HEK293 (cell line): ENCODE data around the gene BTBD6.

Experiments used
- CTCF ChIA-PET: fragments of 350-600 bp; formaldehyde crosslinking; extraction: SDS; loops from one replicate; lab custom pipeline; 2021; ENCODE audit warnings: antibody characterized with exemption; lab: Yijun Ruan, JAX
- POLR2A ChIA-PET: fragments of 300-600 bp; formaldehyde crosslinking; extraction: SDS; loops from one replicate; lab custom pipeline; 2020; ENCODE audit warnings: antibody characterized with exemption, inconsistent platforms; lab: Yijun Ruan, JAX
- H3K27ac ChIP-seq: fragments of 200-500 bp; sonication (Bioruptor generic); 2 replicates; pipeline ENCODE4 v1.5.1; 2014; ENCODE audit warnings: low read depth, low read length, control low read depth, inconsistent platforms; ENCODE audit errors: extremely low read depth
- H3K36me3 ChIP-seq, 2 experiments: fragments of 200-500 bp in 1 of 2; sonication (Bioruptor generic) in 1 of 2; 1 replicate in 1 of 2; 2 replicates in 1 of 2; pipeline ENCODE4 v1.5.1; 2014 to 2017; ENCODE audit warnings: inconsistent platforms in 2 of 2, low read length in 2 of 2; ENCODE audit not compliant: control insufficient read depth in 2 of 2, insufficient read depth in 1 of 2
- H3K4me1 ChIP-seq: fragments of 200-500 bp; sonication (Bioruptor generic); 2 replicates; pipeline ENCODE4 v1.5.1; 2014; ENCODE audit warnings: mild to moderate bottlenecking, low read length, inconsistent platforms; ENCODE audit not compliant: control insufficient read depth, insufficient read depth
- H3K4me3 ChIP-seq: 2 replicates; pipeline ENCODE4 v1.5.1; 2011; ENCODE audit warnings: low read depth, mild to moderate bottlenecking, control low read depth, low read length, moderate library complexity
- H3K9me3 ChIP-seq: fragments of 200-500 bp; sonication (Bioruptor generic); 2 replicates; pipeline ENCODE4 v1.5.1; 2014; ENCODE audit warnings: low read depth, low read length, inconsistent platforms; ENCODE audit not compliant: control insufficient read depth, insufficient read depth
- ATF2 ChIP-seq: fragments of 450-650 bp; formaldehyde crosslinking; IDR thresholded peaks from 2 replicates; pipeline ENCODE4 v1.5.1; 2016; ENCODE audit warnings: missing biosample characterization, missing genetic modification characterization, low read depth
- GLI2 ChIP-seq: fragments of 450-650 bp; formaldehyde crosslinking; IDR thresholded peaks from 2 replicates; pipeline ENCODE4; 2017; ENCODE audit warnings: missing biosample characterization, missing genetic modification characterization, low read depth, borderline replicate concordance
- IKZF3 ChIP-seq: fragments of 450-650 bp; IDR thresholded peaks from 2 replicates; pipeline ENCODE4 v1.5.0; 2018; ENCODE audit warnings: missing biosample characterization, mild to moderate bottlenecking, missing genetic modification characterization, moderate library complexity
- KLF17 ChIP-seq: fragments of 450-650 bp; formaldehyde crosslinking; IDR thresholded peaks from 2 replicates; pipeline ENCODE4 v1.5.1; 2016; ENCODE audit warnings: missing biosample characterization, missing genetic modification characterization
- KLF9 ChIP-seq: fragments of 450-650 bp; formaldehyde crosslinking; IDR thresholded peaks from 2 replicates; pipeline ENCODE4 v1.5.1; 2016; ENCODE audit warnings: missing biosample characterization, missing genetic modification characterization, low read depth
- SCRT2 ChIP-seq: fragments of 450-650 bp; formaldehyde crosslinking; IDR thresholded peaks from 2 replicates; pipeline ENCODE4 v1.5.1; 2016; ENCODE audit warnings: missing biosample characterization, missing genetic modification characterization
- ZNF214 ChIP-seq: fragments of 450-650 bp; formaldehyde crosslinking; IDR thresholded peaks from 2 replicates; pipeline ENCODE4 v1.5.1; 2017; ENCODE audit warnings: missing biosample characterization, mild to moderate bottlenecking, missing genetic modification characterization, borderline replicate concordance
- ZNF623 ChIP-seq: fragments of 450-650 bp; formaldehyde crosslinking; IDR thresholded peaks from 2 replicates; pipeline ENCODE4 v1.5.1; 2016; ENCODE audit warnings: missing biosample characterization, missing genetic modification characterization
- ZNF701 ChIP-seq: fragments of 450-650 bp; formaldehyde crosslinking; IDR thresholded peaks from 2 replicates; pipeline ENCODE4 v1.5.1; 2016; ENCODE audit warnings: missing biosample characterization, missing genetic modification characterization
- ZSCAN30 ChIP-seq: fragments of 450-650 bp; IDR thresholded peaks from 2 replicates; pipeline ENCODE4 v1.5.1; 2018; ENCODE audit warnings: missing biosample characterization, mild to moderate bottlenecking, missing genetic modification characterization, moderate library complexity

BTBD6 gene

GRCh38 chr14:105221598-105222178 lies 26.6 kb upstream of the BTBD6 start:
- ChIA-PET CTCF (no interaction called here), POLR2A (interaction anchor here (0.7 kb wide), 1 partner anchor 22 kb away, joined by 3 read pairs; no protein-coding TSS in a partner anchor)
- Histone ChIP-seq H3K4me1 (no peaks in the 10 kb centered on the region), H3K36me3 (peaks cover 5 to 88% of the 10 kb centered on the region in 2 experiments; a peak in 2 of 3 replicates), H3K9me3 (no peaks in the 10 kb centered on the region), H3K27ac (no peak overlapping the region), H3K4me3 (no peak overlapping the region)
- peak; percentile 25; the same call in 1 of the 2 replicates for TF ChIP-seq SCRT2 (tag by site-specific recombination)
- TF ChIP-seq ZNF623 (tag by site-specific recombination) = no peak
- no peak for TF ChIP-seq ATF2 (tag by site-specific recombination)

- ChIA-PET POLR2A (interaction anchor here (1.4 kb wide), 1 partner anchor 25 kb away, joined by 3 read pairs; the partner anchor contains the start of gene BTBD6), CTCF (no interaction called here)
- H3K4me1 ChIP-seq = no peaks in the 10 kb centered on the region
- H3K36me3 ChIP-seq = peaks cover 9 to 79% of the 10 kb centered on the region in 2 experiments; a peak in 2 of 3 replicates
- TF ChIP-seq ZSCAN30 (tag by site-specific recombination) (no peak), ZNF701 (tag by site-specific recombination) (no peak), ZNF214 (tag by site-specific recombination) (no peak), GLI2 (no peak)
- no peak overlapping the region for H3K4me3 ChIP-seq
- no peaks in the 10 kb centered on the region for H3K9me3 ChIP-seq
- H3K27ac ChIP-seq = no peak overlapping the region
Measured at GRCh38 chr14:105223260-105223659, 25.1 kb upstream of the BTBD6 start.

GRCh38 chr14:105223770-105224544 lies 24.4 kb upstream of the BTBD6 start:
- H3K4me1 ChIP-seq = no peaks in the 10 kb centered on the region
- H3K36me3 ChIP-seq = peaks cover 9 to 72% of the 10 kb centered on the region in 2 experiments; a peak in 2 of 3 replicates
- no peaks in the 10 kb centered on the region for H3K9me3 ChIP-seq
- TF ChIP-seq IKZF3 (tag by site-specific recombination) = no peak
- ChIA-PET CTCF (interaction anchor here (0.6 to 2.1 kb wide), 2 partner anchors 19 to 26 kb away, joined by 3 to 4 read pairs; no protein-coding TSS in a partner anchor), POLR2A (interaction anchor here (1.4 kb wide), 1 partner anchor 24 kb away, joined by 3 read pairs; the partner anchor contains the start of gene BTBD6)
- H3K4me3 ChIP-seq = no peak overlapping the region
- no peak overlapping the region for H3K27ac ChIP-seq

DNA sequence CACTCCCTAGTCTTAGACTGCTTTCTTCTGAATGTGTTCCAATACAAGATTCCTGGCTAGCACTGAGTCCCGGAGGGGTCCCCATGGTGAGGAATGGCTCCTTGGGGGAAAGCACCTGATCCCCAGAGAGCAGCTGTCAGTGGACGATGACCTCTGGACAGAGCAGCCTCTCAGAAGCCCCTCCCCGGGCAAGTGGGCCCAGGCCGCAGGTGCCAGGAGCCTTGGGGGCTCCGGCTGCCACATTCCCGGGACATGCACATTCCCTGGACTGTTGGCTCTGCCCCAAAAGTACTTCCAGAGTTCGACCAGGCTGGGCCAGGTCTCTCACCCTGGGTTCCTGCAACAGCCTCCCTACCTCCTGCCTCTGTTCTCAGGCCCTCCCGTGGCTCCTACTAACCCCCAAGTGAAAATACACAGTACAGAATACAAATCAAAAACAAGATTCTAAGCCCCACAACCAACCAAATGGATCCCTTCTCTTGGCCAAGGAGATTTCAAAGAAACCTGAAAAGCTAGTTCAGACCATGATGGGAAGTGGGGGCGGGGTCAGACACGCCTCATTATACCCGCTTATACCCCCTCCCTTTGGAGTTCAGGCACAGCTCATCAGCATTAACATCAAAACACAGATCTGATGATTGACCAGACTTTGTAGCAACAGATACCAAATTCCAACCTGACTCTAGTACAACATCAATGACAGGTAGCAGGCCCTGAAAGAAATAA lies 23.3 kb upstream of the BTBD6 start:
- Histone ChIP-seq H3K27ac (no peak overlapping the region), H3K9me3 (no peaks in the 10 kb centered on the region), H3K36me3 (peaks cover 9 to 62% of the 10 kb centered on the region in 2 experiments; a peak in 2 of 3 replicates), H3K4me1 (no peaks in the 10 kb centered on the region), H3K4me3 (no peak overlapping the region)
- TF ChIP-seq KLF17 (tag by site-specific recombination) (no peak), KLF9 (0 out of 2 replicates have a peak, but pooled peaks have one; percentile 30)
- ChIA-PET CTCF (interaction anchor here (0.6 to 2.1 kb wide), 3 partner anchors 19 to 27 kb away, joined by 4 read pairs; no protein-coding TSS in a partner anchor), POLR2A (interaction anchor here (1.1 kb wide), 1 partner anchor 11 kb away, joined by 3 read pairs; no protein-coding TSS in a partner anchor)
